ENCODE data around the gene COL11A2. TPM values are rescaled to one million over a fixed set of nuclear protein-coding genes. Genes with fewer than 3 reads are reported as not detected.

Gene COL11A2
- total and polyA plus RNA-seq, 2 experiments from 2014 or later = 1.6 to 2.7 TPM

DNA sequence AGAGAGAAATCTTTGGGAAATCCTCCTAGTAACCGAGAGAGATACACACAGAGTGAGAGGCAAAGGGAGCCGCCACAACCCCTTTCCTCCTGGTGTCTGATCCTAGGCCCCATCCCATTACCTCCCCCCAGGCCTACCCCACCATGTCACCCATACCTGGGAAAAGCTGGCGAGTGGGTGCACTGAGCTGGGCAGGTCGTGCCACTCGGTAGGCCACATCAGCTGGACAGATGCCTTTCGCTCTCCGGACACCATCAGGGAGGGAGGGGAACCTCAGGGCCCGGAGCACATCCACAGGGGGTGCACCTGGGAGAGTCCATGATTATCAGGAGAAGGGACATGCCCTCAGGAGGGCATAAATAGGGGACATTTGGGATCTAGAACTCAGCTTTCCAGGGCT is 3.1 kb downstream of the COL11A2 start:
- no peaks in the 10 kb centered on the region; the same call in 2 of the 3 replicates for H3K36me3 Mint-ChIP-seq (ENCODE audit: low read depth)
- H3K9me3 Mint-ChIP-seq = no peaks in the 10 kb centered on the region
- DNase-seq (ENCODE audit: low spot score) (no peak), ATAC-seq (no peak)
- H3K4me1 Mint-ChIP-seq = peaks cover 20% of the 10 kb centered on the region
- Histone ChIP-seq H3K79me2 (replicated peaks; ENCODE audit: insufficient read depth) (no peaks in the 10 kb centered on the region), H3K27ac (ENCODE audit: low read depth) (no peak overlapping the region), H3K4me1 (ENCODE audit: insufficient read depth) (peaks cover 11% of the 10 kb centered on the region), H3K4me3 (no peak overlapping the region), H2AFZ (no peak overlapping the region), H3K9me2 (ENCODE audit: insufficient read depth) (0 out of 2 replicates have a peak, but pooled peaks cover 3% of the 10 kb centered on the region), H3K4me2 (no peak overlapping the region), H3K36me3 (ENCODE audit: insufficient read depth) (no peaks in the 10 kb centered on the region), H3F3A (replicated peaks; ENCODE audit: low read depth) (no peaks in the 10 kb centered on the region), H4K20me1 (replicated peaks; ENCODE audit: insufficient read depth) (no peaks in the 10 kb centered on the region), H3K27me3 (ENCODE audit: insufficient read depth) (peaks cover 27% of the 10 kb centered on the region)
- H3K4me3 Mint-ChIP-seq = no peak overlapping the region
- TF ChIP-seq, protein P1, sequence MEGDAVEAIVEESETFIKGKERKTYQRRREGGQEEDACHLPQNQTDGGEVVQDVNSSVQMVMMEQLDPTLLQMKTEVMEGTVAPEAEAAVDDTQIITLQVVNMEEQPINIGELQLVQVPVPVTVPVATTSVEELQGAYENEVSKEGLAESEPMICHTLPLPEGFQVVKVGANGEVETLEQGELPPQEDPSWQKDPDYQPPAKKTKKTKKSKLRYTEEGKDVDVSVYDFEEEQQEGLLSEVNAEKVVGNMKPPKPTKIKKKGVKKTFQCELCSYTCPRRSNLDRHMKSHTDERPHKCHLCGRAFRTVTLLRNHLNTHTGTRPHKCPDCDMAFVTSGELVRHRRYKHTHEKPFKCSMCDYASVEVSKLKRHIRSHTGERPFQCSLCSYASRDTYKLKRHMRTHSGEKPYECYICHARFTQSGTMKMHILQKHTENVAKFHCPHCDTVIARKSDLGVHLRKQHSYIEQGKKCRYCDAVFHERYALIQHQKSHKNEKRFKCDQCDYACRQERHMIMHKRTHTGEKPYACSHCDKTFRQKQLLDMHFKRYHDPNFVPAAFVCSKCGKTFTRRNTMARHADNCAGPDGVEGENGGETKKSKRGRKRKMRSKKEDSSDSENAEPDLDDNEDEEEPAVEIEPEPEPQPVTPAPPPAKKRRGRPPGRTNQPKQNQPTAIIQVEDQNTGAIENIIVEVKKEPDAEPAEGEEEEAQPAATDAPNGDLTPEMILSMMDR (conservative IDR thresholded peaks at IDR 0.05; ENCODE audit: low read depth in 2 of 2) = no peak
- TF ChIP-seq JUNB (IDR thresholded peaks at IDR 0.05; ENCODE audit: unreplicated experiment) (no peak), NANOG (IDR thresholded peaks at IDR 0.05; ENCODE audit: borderline replicate concordance) (no peak), EZH2phosphoT487 (IDR thresholded peaks at IDR 0.05; ENCODE audit: unreplicated experiment) (no peak), CREB1 (CRISPR knock-in tag; IDR thresholded peaks at IDR 0.05; ENCODE audit: low read depth) (no peak), EZH2 (IDR thresholded peaks at IDR 0.05; ENCODE audit: low read depth, unreplicated experiment) (no peak), ZNF331 (CRISPR knock-in tag; IDR thresholded peaks at IDR 0.05; ENCODE audit: low read depth) (no peak), POLR2AphosphoS5 (IDR thresholded peaks at IDR 0.05; ENCODE audit: low read depth) (no peak), ZNF114 (CRISPR knock-in tag; IDR thresholded peaks at IDR 0.05) (no peak), STAT1 (IDR thresholded peaks at IDR 0.05; ENCODE audit: unreplicated experiment) (no peak)
- TF ChIP-seq, protein P2, sequence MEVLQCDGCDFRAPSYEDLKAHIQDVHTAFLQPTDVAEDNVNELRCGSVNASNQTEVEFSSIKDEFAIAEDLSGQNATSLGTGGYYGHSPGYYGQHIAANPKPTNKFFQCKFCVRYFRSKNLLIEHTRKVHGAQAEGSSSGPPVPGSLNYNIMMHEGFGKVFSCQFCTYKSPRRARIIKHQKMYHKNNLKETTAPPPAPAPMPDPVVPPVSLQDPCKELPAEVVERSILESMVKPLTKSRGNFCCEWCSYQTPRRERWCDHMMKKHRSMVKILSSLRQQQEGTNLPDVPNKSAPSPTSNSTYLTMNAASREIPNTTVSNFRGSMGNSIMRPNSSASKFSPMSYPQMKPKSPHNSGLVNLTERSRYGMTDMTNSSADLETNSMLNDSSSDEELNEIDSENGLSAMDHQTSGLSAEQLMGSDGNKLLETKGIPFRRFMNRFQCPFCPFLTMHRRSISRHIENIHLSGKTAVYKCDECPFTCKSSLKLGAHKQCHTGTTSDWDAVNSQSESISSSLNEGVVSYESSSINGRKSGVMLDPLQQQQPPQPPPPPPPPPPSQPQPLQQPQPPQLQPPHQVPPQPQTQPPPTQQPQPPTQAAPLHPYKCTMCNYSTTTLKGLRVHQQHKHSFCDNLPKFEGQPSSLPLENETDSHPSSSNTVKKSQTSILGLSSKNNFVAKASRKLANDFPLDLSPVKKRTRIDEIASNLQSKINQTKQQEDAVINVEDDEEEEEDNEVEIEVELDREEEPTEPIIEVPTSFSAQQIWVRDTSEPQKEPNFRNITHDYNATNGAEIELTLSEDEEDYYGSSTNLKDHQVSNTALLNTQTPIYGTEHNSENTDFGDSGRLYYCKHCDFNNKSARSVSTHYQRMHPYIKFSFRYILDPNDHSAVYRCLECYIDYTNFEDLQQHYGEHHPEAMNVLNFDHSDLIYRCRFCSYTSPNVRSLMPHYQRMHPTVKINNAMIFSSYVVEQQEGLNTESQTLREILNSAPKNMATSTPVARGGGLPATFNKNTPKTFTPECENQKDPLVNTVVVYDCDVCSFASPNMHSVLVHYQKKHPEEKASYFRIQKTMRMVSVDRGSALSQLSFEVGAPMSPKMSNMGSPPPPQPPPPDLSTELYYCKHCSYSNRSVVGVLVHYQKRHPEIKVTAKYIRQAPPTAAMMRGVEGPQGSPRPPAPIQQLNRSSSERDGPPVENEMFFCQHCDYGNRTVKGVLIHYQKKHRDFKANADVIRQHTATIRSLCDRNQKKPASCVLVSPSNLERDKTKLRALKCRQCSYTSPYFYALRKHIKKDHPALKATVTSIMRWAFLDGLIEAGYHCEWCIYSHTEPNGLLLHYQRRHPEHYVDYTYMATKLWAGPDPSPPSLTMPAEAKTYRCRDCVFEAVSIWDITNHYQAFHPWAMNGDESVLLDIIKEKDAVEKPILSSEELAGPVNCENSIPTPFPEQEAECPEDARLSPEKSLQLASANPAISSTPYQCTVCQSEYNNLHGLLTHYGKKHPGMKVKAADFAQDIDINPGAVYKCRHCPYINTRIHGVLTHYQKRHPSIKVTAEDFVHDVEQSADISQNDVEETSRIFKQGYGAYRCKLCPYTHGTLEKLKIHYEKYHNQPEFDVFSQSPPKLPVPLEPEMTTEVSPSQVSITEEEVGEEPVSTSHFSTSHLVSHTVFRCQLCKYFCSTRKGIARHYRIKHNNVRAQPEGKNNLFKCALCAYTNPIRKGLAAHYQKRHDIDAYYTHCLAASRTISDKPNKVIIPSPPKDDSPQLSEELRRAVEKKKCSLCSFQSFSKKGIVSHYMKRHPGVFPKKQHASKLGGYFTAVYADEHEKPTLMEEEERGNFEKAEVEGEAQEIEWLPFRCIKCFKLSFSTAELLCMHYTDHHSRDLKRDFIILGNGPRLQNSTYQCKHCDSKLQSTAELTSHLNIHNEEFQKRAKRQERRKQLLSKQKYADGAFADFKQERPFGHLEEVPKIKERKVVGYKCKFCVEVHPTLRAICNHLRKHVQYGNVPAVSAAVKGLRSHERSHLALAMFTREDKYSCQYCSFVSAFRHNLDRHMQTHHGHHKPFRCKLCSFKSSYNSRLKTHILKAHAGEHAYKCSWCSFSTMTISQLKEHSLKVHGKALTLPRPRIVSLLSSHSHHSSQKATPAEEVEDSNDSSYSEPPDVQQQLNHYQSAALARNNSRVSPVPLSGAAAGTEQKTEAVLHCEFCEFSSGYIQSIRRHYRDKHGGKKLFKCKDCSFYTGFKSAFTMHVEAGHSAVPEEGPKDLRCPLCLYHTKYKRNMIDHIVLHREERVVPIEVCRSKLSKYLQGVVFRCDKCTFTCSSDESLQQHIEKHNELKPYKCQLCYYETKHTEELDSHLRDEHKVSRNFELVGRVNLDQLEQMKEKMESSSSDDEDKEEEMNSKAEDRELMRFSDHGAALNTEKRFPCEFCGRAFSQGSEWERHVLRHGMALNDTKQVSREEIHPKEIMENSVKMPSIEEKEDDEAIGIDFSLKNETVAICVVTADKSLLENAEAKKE (CRISPR knock-in tag; IDR thresholded peaks at IDR 0.05) = no peak
- TF ChIP-seq, protein P3, sequence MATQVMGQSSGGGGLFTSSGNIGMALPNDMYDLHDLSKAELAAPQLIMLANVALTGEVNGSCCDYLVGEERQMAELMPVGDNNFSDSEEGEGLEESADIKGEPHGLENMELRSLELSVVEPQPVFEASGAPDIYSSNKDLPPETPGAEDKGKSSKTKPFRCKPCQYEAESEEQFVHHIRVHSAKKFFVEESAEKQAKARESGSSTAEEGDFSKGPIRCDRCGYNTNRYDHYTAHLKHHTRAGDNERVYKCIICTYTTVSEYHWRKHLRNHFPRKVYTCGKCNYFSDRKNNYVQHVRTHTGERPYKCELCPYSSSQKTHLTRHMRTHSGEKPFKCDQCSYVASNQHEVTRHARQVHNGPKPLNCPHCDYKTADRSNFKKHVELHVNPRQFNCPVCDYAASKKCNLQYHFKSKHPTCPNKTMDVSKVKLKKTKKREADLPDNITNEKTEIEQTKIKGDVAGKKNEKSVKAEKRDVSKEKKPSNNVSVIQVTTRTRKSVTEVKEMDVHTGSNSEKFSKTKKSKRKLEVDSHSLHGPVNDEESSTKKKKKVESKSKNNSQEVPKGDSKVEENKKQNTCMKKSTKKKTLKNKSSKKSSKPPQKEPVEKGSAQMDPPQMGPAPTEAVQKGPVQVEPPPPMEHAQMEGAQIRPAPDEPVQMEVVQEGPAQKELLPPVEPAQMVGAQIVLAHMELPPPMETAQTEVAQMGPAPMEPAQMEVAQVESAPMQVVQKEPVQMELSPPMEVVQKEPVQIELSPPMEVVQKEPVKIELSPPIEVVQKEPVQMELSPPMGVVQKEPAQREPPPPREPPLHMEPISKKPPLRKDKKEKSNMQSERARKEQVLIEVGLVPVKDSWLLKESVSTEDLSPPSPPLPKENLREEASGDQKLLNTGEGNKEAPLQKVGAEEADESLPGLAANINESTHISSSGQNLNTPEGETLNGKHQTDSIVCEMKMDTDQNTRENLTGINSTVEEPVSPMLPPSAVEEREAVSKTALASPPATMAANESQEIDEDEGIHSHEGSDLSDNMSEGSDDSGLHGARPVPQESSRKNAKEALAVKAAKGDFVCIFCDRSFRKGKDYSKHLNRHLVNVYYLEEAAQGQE (IDR thresholded peaks at IDR 0.05; ENCODE audit: unreplicated experiment) = no peak
- TF ChIP-seq, protein P4, sequence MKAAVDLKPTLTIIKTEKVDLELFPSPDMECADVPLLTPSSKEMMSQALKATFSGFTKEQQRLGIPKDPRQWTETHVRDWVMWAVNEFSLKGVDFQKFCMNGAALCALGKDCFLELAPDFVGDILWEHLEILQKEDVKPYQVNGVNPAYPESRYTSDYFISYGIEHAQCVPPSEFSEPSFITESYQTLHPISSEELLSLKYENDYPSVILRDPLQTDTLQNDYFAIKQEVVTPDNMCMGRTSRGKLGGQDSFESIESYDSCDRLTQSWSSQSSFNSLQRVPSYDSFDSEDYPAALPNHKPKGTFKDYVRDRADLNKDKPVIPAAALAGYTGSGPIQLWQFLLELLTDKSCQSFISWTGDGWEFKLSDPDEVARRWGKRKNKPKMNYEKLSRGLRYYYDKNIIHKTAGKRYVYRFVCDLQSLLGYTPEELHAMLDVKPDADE (IDR thresholded peaks at IDR 0.05) = no peak
- H3K27me3 Mint-ChIP-seq (ENCODE audit: insufficient read depth, low read depth, poor library complexity) = peaks cover 25% of the 10 kb centered on the region
- no peak overlapping the region for H3K27ac Mint-ChIP-seq

Data from GM23338 (cell line).